GM18517 (cell line): Measurements from ENCODE around the gene SPTBN5.

Experiments
- ATAC-seq: cut with Tn5 transposase; IDR thresholded peaks from one replicate; pipeline ENCODE4 v1.9.1; 2021; ENCODE audit warnings: mild to moderate bottlenecking, moderate library complexity; ENCODE audit not compliant: unreplicated experiment

SPTBN5 gene

GRCh38 chr15:41904541-41905005, 10.7 kb upstream of the SPTBN5 start:
- ATAC-seq, result peak; percentile 59

GRCh38 chr15:41903782-41904181, 9.9 kb upstream of the SPTBN5 start:
- ATAC-seq, result no peak

GRCh38 chr15:41901431-41901830, 7.6 kb upstream of the SPTBN5 start:
- no peak for ATAC-seq

GRCh38 chr15:41900526-41901380, 6.9 kb upstream of the SPTBN5 start:
- ATAC-seq, result no peak

GRCh38 chr15:41899854-41900442, 6.1 kb upstream of the SPTBN5 start:
- no peak for ATAC-seq

GRCh38 chr15:41897363-41897799, 3.5 kb upstream of the SPTBN5 start:
- no peak for ATAC-seq

GRCh38 chr15:41896566-41896965, 2.7 kb upstream of the SPTBN5 start:
- no peak for ATAC-seq

- no peak for ATAC-seq
Observed at GRCh38 chr15:41895957-41896356, 2.1 kb upstream of the SPTBN5 start.

- ATAC-seq, result no peak
Observed at GRCh38 chr15:41895491-41895890, 1.6 kb upstream of the SPTBN5 start.

- ATAC-seq, result peak; percentile 82
Observed at GRCh38 chr15:41894791-41895463, 1.1 kb upstream of the SPTBN5 start.

GRCh38 chr15:41894251-41894790, 468 bp upstream of the SPTBN5 start:
- ATAC-seq, result no peak

GRCh38 chr15:41892621-41893421, 1.0 kb downstream of the SPTBN5 start:
- ATAC-seq, result no peak

GRCh38 chr15:41891946-41892345, 1.9 kb downstream of the SPTBN5 start:
- no peak for ATAC-seq

- no peak for ATAC-seq
Observed at GRCh38 chr15:41891226-41891625, 2.6 kb downstream of the SPTBN5 start.

GRCh38 chr15:41890050-41890690, 3.7 kb downstream of the SPTBN5 start:
- no peak for ATAC-seq

GRCh38 chr15:41888662-41889253, 5.1 kb downstream of the SPTBN5 start:
- ATAC-seq, result no peak

GRCh38 chr15:41887893-41888292, 6.0 kb downstream of the SPTBN5 start:
- no peak for ATAC-seq

GRCh38 chr15:41887161-41887560, 6.7 kb downstream of the SPTBN5 start:
- ATAC-seq, result no peak

- no peak for ATAC-seq
Observed at GRCh38 chr15:41886741-41887140, 7.1 kb downstream of the SPTBN5 start.

- ATAC-seq, result no peak
Observed at GRCh38 chr15:41885841-41886240, 8.0 kb downstream of the SPTBN5 start.
